CD4-positive, alpha-beta T cell (primary cell): ENCODE measurements around the gene SH3BP5. TPM values are rescaled to one million over a fixed set of nuclear protein-coding genes. Genes with fewer than 3 reads are reported as not detected.

Experiments
- ATAC-seq: fragments of 200-7000 bp; cut with Tn5 transposase; one replicate; pipeline ENCODE4 v1.10.0; 2022; ENCODE audit warnings: mild to moderate bottlenecking; ENCODE audit not compliant: poor library complexity
- CTCF ChIA-PET: fragments of 350-600 bp; sonication (Branson Sonifier 250); formaldehyde crosslinking; loops from one replicate; lab custom pipeline; 2021; ENCODE audit warnings: antibody characterized with exemption, inconsistent platforms; lab: Charles Lee
- POLR2A ChIA-PET: fragments of 350-600 bp; sonication (Branson Sonifier 250); formaldehyde crosslinking; loops from one replicate; lab custom pipeline; 2021; ENCODE audit warnings: antibody characterized with exemption, inconsistent platforms; lab: Charles Lee
- DNase-seq, 14 experiments: peaks; one replicate each; pipeline ENCODE4 v3.0.0-alpha.2; 2013 to 2020; ENCODE audit warnings: mixed read lengths in 2 of 14
- H3K27ac ChIP-seq, 2 donors: one replicate each; pipeline versions ENCODE4 v1.5.1 to v1.7.0; 2013; ENCODE audit warnings: low read length in 2 of 2, low read depth in 1 of 2, mild to moderate bottlenecking in 1 of 2
- H3K27me3 ChIP-seq, 2 experiments: 1 replicate in 1 of 2; 2 replicates in 1 of 2; pipeline versions ENCODE4 v1.6.1 to v1.7.0; 2013; ENCODE audit warnings: low read length in 2 of 2, control low read depth in 1 of 2, mild to moderate bottlenecking in 1 of 2, moderate library complexity in 1 of 2; ENCODE audit not compliant: insufficient read depth in 2 of 2, control insufficient read depth in 1 of 2
- H3K36me3 ChIP-seq: one replicate; pipeline ENCODE4 v1.6.1; 2013; ENCODE audit warnings: low read length, control low read depth; ENCODE audit not compliant: insufficient read depth
- H3K4me1 ChIP-seq: one replicate; pipeline ENCODE4 v1.6.1; 2013; ENCODE audit warnings: low read length, control low read depth; ENCODE audit not compliant: insufficient read depth
- H3K4me3 ChIP-seq: one replicate; pipeline ENCODE4 v1.5.1; 2013; ENCODE audit warnings: mild to moderate bottlenecking, low read length, moderate library complexity
- H3K9me3 ChIP-seq, 2 experiments: 1 replicate in 1 of 2; 2 replicates in 1 of 2; pipeline versions ENCODE4 v1.6.1 to v1.7.0; 2013; ENCODE audit warnings: low read length in 2 of 2, mild to moderate bottlenecking in 2 of 2, control low read depth in 1 of 2, moderate library complexity in 1 of 2; ENCODE audit not compliant: control insufficient read depth in 1 of 2, insufficient read depth in 1 of 2
- H3K27ac Mint-ChIP-seq: one replicate; pipeline ENCODE4 v1.8.0; 2020; ENCODE audit warnings: mixed read lengths
- H3K27me3 Mint-ChIP-seq: one replicate; pipeline ENCODE4 v1.8.0; 2021; ENCODE audit warnings: mixed read lengths
- H3K36me3 Mint-ChIP-seq: one replicate; pipeline ENCODE4 v1.8.0; 2021; ENCODE audit warnings: low read depth, mixed read lengths
- H3K4me1 Mint-ChIP-seq: one replicate; pipeline ENCODE4 v1.8.0; 2021; ENCODE audit warnings: low read depth, mixed read lengths
- H3K4me3 Mint-ChIP-seq: one replicate; pipeline ENCODE4 v1.8.0; 2020; ENCODE audit warnings: mild to moderate bottlenecking, mixed read lengths
- H3K9me3 Mint-ChIP-seq: one replicate; pipeline ENCODE4 v1.8.0; 2020; ENCODE audit warnings: mixed read lengths
- CTCF ChIP-seq: fragments of 200-600 bp; IDR thresholded peaks from one replicate; pipeline ENCODE4 v1.8.0; 2022; ENCODE audit warnings: antibody characterized with exemption, mild to moderate bottlenecking
- intact Hi-C, 2 experiments: fragments of 100-400 bp; cut with DNase I in 1 of 2; cut with micrococcal nuclease in 1 of 2; formaldehyde crosslinking; loops; one replicate each; pipeline versions ENCODE4 v1.15.1 to v1.9.0; 2023 to 2025; cut with DNase I, micrococcal nuclease
- total RNA-seq, 174 experiments: library from RNA in 2 of 174; stranded (reverse) in 2 of 174; gene quantifications; one replicate each; pipeline ENCODE4 v1.2.3 and lab custom pipeline; 2021 to 2026

The SH3BP5 gene
- total RNA-seq, 2 experiments from 2014 or later, result 16.8 to 17.7 TPM

- Histone ChIP-seq H3K27ac (peak overlapping the region; percentile 60 to 86), H3K27me3 (no peaks in the 10 kb centered on the region), H3K4me1 (peaks cover 21% of the 10 kb centered on the region), H3K36me3 (peaks cover 4% of the 10 kb centered on the region), H3K4me3 (peak overlapping the region; percentile 64), H3K9me3 (no peaks in the 10 kb centered on the region)
- no peaks in the 10 kb centered on the region for H3K9me3 Mint-ChIP-seq
- ChIA-PET CTCF (interaction anchor here (1.0 to 2.9 kb wide), 5 partner anchors 63 to 200 kb away, joined by 3 to 17 read pairs (median 3); partner anchors contain the start of gene SH3BP5), POLR2A (interaction anchor here (0.6 to 2.8 kb wide), 32 partner anchors 9 to 1307 kb away, joined by 3 to 23 read pairs (median 4); partner anchors contain the start of genes BTD, CCDC174, DPH3 and EAF1)
- ATAC-seq, result no peak
- no peaks in the 10 kb centered on the region for H3K27me3 Mint-ChIP-seq
- H3K27ac Mint-ChIP-seq, result peak overlapping the region; percentile 93
- peaks cover 39% of the 10 kb centered on the region for H3K4me1 Mint-ChIP-seq
- DNase-seq, result no peak
- peak overlapping the region; percentile 87 for H3K4me3 Mint-ChIP-seq
- intact Hi-C loops, result loop anchor here (2.0 to 10.0 kb wide), 7 partner anchors 62 to 1339 kb away; partner anchors contain the start of genes CCDC174 (in 1 of the 2), RBSN (in 1 of the 2) and SH3BP5 (in 1 of the 2)
- peak; percentile 4 for TF ChIP-seq CTCF
- peaks cover 25% of the 10 kb centered on the region for H3K36me3 Mint-ChIP-seq
Observed at GRCh38 chr3:15205482-15205933, 126.9 kb downstream of the SH3BP5 start.

Other genes with a start within 250 kb of the SH3BP5 start
- 10 to 100 TPM; 57.2 to 57.9 TPM for gene RBSN, start 233.4 kb downstream of the SH3BP5 start, total RNA-seq
- gene CAPN7, start 126.3 kb downstream of the SH3BP5 start, total RNA-seq, result 10 to 100 TPM; 64.7 to 69.4 TPM
- 1 to 10 TPM; 4.7 to 5.7 TPM for gene METTL6, start 95.0 kb upstream of the SH3BP5 start, total RNA-seq
- 10 to 100 TPM; 31.7 to 34.9 TPM for gene EAF1, start 95.0 kb upstream of the SH3BP5 start, total RNA-seq
- gene COLQ, start 189.1 kb upstream of the SH3BP5 start, total RNA-seq, result 1 to 10 TPM; 3.5 to 3.7 TPM